Hematopoietic multipotent progenitor cell (in vitro differentiated cells): ENCODE results near the gene FOSL2. TPM values are rescaled to one million over a fixed set of nuclear protein-coding genes. Genes with fewer than 3 reads are reported as not detected.

Experiments
- DNase-seq, 3 donors: peaks; one replicate each; pipeline ENCODE4 v3.0.0-alpha.2; 2011 to 2015; ENCODE audit warnings: low read depth in 2 of 3, low spot score in 2 of 3
- total RNA-seq: library from RNA; depleted of rRNA; stranded (reverse); fragments of >200 nt; gene quantifications from one replicate; pipeline ENCODE4 v1.2.3, GENCODE V29; 2012

The FOSL2 gene
- total RNA-seq, 1 donor = 32.3 TPM

- no peak for DNase-seq
Observed at GRCh38 chr2:28407976-28408690, 15.5 kb downstream of the FOSL2 start.

DNA sequence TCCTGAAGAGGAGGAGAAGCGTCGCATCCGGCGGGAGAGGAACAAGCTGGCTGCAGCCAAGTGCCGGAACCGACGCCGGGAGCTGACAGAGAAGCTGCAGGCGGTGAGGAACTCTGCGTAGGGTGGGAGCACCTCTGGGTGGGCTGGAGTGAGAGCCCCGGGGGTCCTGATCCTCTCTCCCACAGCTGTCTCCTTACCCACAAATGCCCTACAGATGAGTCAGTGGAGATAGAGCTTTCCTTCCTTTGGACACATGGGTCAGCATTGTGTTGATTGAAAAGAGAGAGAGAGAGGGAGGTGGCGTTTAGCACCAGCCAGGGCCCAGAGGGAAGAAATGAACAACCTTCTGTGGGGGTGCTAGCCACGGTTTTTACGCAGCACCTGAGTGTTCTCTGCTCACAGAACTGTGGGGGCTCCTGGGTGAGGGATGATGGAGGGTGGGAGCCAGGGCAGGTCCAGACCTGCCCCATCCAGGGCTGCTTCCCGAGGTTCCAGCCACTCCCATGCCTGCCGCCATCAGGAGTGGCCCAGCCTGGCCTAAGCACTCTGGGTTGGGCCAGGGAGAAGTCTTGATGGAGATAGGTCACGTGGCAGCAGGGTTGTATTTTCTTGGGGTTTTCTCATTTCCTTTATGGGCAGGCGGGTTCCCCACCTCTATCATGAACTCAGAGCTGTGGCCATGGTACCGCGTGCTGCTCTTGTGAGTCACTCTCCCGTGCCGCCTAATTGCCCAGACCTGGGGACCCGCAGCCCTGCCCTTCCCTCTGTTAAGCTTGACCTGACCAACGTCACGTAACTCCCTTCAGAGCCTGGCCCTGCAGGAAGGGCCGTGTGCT is 16.3 kb downstream of the FOSL2 start:
- peak; percentile 54 to 89 (median 87) for DNase-seq

DNA sequence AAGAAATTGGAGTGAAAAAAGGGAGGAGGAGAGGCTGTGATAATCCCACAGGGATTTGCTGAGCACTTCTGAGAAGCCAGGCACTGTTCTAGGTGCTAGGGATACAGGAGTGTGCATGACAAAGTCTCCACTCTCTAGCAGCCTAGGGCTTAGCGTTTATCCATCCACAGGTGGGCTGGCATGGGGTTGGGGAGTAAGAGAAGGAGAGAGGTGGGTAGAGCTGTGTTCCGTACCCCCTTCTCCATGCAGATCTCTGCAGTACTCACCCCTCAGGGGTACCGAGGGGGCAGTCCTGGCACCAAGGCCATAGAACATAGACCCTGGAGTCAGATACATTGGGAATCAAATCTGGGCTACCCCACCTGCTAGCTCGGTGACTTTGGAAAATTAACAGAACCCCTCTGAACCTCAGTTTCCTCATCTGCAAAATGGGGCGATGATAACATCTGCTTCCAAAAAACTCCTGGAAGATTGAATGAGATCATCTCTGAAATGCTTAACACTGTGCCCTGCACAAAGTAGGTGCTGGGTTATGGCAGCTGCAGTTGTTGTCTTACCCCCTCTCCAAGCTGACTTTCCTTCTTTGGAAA is 18.6 kb downstream of the FOSL2 start:
- no peak for DNase-seq

GRCh38 chr2:28411956-28412609 is 19.4 kb downstream of the FOSL2 start:
- no peak for DNase-seq

DNA sequence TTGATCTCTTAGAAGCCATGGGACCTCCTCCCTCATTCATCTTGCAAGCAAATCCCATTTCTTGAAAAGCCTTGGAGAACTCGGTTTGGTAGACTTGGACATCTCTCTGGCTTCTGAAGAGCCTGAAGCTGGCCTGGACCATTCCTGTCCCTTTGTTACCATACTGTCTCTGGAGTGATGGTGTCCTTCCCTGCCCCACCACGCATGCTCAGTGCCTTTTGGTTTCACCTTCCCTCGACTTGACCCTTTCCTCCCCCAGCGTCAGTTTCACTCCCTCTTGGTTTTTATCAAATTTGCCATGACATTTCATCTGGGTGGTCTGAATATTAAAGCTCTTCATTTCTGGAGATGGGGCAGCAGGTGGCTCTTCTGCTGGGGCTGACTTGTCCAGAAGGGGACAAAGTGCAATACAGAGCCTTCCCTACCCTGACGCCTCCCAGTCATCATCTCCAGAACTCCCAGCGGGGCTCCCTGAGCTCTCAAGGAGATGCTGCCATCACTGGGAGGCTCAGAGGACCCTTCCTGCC is 20.0 kb downstream of the FOSL2 start:
- DNase-seq = no peak

DNA sequence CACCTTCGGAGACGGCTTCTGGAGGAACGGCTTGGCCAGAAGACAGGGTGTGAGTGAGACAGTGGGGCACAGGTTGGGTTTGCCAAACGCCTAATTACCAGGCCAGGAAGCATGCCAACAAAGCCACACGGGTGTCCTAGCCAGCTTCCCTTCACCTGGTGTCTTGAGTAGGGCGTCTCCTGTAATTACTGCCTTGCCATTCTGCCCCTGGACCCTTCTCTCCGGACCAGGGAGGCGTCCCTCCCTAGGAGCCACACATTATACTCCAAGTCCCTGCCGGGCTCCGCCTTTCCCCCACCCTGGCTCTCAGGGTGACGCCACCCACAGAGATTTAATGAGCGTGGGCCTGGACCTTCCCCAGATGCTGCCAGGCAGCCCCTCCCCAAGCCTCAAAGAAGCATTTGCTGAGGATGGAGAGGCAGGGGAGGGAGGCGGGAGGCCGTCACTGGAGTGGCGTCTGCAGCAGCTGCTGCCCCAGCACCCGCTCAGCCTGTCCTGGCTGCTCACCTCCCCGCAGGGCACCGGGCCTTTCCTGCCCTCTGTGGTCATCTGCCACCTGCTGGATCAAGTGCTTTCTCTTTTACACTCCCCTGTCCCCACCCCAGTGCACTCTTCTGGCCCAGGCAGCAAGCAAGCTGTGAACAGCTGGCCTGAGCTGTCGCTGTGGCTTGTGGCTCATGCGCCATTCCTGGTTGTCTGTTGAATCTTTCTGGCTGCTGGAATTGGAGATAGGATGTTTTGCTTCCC is 20.7 kb downstream of the FOSL2 start:
- DNase-seq = no peak

DNA sequence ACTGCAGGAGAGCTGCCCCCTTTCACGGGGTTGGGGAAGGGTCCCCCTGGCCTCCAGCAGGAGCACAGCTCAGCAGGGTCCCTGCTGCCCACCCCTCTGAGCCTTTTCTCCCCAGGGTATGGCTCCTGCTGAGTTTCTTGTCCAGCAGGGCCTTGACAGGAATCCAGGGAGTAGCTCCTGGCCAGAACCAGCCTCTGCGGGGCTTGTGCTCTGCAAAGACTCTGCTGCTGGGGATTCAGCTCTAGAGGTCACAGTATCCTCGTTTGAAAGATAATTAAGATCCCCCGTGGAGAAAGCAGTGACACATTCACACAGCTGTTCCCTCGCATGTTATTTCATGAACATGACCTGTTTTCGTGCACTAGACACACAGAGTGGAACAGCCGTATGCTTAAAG is 21.2 kb downstream of the FOSL2 start:
- no peak for DNase-seq

GRCh38 chr2:28414583-28414982 is 21.9 kb downstream of the FOSL2 start:
- no peak for DNase-seq

GRCh38 chr2:28415010-28415409 is 22.4 kb downstream of the FOSL2 start:
- no peak for DNase-seq

DNA sequence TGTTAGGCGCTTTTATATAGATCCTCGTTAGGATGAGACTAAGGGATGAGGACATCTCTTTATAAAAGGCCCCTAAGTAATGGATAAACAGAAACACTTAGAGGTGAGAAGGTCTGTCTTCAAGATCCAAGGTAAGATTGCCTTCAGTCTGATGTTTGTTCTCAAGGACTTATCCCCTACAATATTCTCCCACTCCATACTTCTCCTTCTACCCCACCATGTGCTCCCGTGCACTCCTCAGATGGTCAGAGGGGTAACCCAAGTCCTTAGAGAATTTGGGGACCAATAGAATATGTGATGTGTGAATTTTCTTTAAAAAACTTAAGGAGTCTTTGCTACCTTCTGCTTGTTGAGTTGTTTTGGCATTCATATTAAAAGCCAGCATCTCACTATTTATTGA is 23.1 kb downstream of the FOSL2 start:
- no peak for DNase-seq

DNA sequence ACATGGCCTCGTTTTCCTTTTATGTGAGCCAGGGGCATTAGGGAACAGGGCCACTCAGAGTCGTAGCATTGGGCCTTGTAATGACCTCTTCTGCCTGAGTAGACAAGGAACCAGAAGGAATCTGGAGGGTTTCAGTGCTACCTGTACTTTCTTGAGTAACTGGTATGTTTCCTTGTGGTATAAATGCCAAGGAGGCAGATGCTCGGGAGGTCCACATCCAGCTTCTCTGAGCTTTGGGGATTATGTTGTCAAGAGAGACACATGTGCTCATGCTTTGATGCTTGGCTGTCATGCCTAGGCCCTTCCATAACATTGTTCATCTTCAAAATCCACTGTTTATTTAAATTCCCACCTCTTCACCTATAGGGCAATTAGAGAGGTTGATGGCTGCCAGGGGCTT is 26.3 kb downstream of the FOSL2 start:
- no peak for DNase-seq

GRCh38 chr2:28419443-28420270 is 27.0 kb downstream of the FOSL2 start:
- DNase-seq = no peak

- no peak for DNase-seq
Observed at GRCh38 chr2:28420722-28421121, 28.1 kb downstream of the FOSL2 start.

GRCh38 chr2:28422908-28423741 is 30.5 kb downstream of the FOSL2 start:
- DNase-seq = no peak

DNA sequence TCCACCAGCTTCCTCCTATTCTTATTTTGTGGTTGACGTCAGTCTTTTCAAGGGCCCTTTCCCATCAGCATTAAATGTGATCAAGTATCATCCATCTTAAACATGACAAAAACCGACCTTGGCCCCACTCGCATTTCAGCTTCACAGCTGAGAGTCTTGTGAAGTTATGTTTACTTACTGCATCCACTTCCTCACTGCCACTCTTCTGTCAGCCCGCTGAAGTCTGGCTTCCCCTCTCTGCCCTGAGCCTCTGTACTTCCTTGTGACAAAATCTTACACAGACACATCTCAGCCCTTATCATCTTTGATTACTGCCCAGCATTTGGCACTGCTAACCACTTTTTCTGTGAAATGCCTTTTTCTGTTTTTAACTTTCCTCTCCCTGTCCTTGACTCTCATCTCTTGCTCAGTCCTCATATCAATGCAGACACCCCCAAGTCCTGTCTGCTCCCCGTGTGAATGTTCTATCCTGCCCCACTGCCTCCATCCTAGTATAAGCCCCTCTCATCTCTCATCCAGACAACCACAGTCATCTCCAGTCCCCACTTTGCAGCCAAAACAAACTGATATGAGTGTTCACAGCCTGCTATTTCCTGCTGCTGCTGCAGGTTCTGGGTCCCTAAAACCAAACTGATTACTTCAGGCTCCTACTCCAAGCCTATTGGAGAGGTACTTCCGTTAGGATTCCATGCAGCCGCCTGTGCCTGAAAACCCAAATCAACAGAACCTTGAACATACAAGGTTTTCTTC is 31.4 kb downstream of the FOSL2 start:
- peak in 2 of 3 donors; percentile 52 to 83 for DNase-seq

DNA sequence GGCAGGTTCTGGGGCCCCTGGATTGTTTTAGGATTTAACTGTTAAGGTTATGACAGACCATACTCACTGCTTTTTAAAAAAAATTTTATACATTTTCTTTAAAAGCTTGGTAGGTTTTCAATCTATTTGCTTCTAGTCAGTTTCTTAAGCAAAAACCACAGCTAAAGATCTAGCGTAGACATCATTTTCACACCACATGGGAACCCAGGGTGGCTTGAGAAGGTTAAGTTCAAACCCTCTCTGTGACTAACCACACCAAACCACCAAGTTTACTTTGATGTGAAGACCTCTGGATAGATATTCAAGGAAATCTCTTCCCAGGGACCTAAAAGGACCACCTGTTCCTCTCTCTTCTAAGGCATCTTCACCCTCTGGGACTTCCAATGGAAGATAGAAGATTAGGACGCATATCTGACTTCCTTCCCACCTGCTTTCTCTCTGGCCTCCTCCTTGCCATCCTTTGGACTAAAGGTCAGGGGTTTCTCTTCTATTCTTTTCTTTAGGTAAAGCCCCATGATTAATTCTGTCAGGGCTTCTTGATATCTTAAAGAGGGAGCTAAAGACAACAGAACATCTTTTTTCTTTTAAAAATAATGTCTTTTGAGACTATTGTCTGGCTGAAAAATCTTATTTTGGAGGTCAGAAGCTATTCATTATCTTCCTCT is 32.3 kb downstream of the FOSL2 start:
- no peak for DNase-seq

DNA sequence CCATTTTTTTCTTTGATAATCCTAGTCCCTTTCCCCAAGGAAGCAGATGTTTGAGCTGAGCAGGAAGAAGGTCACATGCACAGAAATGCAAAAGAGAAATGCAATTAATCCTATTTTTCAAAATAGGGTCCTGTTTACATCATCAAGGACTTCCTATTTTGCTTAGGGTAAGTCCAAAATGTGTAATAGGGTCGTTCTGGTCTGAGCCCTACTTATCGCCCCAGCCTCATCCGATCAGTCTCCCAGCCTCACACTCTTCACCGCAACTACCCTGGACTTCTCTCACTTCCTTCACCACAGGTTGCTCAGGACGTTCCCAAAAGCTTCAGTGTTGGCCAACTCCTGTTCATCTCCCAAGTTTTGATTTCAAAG is 32.8 kb downstream of the FOSL2 start:
- DNase-seq = no peak
